ENCODE data around the gene ST8SIA5. TPM values are rescaled to one million over a fixed set of nuclear protein-coding genes. Genes with fewer than 3 reads are reported as not detected.

ST8SIA5 gene
- total RNA-seq, 2 experiments from 2014 or later = 0.23 TPM; not detected in 1

- ATAC-seq (no peak), DNase-seq (no peak)
- CTCF ChIA-PET = no interaction called here
- no peaks in the 10 kb centered on the region for H3K9me3 Mint-ChIP-seq (ENCODE audit: low read depth)
- H3K4me1 Mint-ChIP-seq = peaks cover 18% of the 10 kb centered on the region
- no peak overlapping the region for H3K27ac Mint-ChIP-seq
- peaks cover 67% of the 10 kb centered on the region for H3K27me3 Mint-ChIP-seq
- no peak overlapping the region for H3K4me3 Mint-ChIP-seq
- peaks cover 2% of the 10 kb centered on the region for H3K36me3 Mint-ChIP-seq
These were observed 761 bp downstream of the ST8SIA5 start for GRCh38 chr18:46756025-46756558.

GRCh38 chr18:46755315-46756024 is 1.4 kb downstream of the ST8SIA5 start:
- no peak overlapping the region for H3K4me3 Mint-ChIP-seq
- H3K9me3 Mint-ChIP-seq (ENCODE audit: low read depth) = no peaks in the 10 kb centered on the region
- peaks cover 18% of the 10 kb centered on the region for H3K4me1 Mint-ChIP-seq
- ATAC-seq (no peak), DNase-seq (no peak)
- H3K27ac Mint-ChIP-seq = no peak overlapping the region
- CTCF ChIA-PET = no interaction called here
- peaks cover 2% of the 10 kb centered on the region for H3K36me3 Mint-ChIP-seq
- H3K27me3 Mint-ChIP-seq = peaks cover 62% of the 10 kb centered on the region

- CTCF ChIA-PET = no interaction called here
- DNase-seq (no peak), ATAC-seq (no peak)
- Mint-ChIP-seq H3K4me3 (no peak overlapping the region), H3K27ac (no peak overlapping the region), H3K27me3 (peaks cover 60% of the 10 kb centered on the region), H3K4me1 (peaks cover 18% of the 10 kb centered on the region), H3K9me3 (ENCODE audit: low read depth) (no peaks in the 10 kb centered on the region), H3K36me3 (peaks cover 2% of the 10 kb centered on the region)
These were observed 2.1 kb downstream of the ST8SIA5 start for GRCh38 chr18:46754661-46755292.

- no peak overlapping the region for H3K27ac Mint-ChIP-seq
- ATAC-seq (peak; percentile 45), DNase-seq (no peak)
- H3K36me3 Mint-ChIP-seq = peaks cover 2% of the 10 kb centered on the region
- CTCF ChIA-PET = no interaction called here
- H3K4me1 Mint-ChIP-seq = peaks cover 18% of the 10 kb centered on the region
- H3K27me3 Mint-ChIP-seq = peaks cover 54% of the 10 kb centered on the region
- H3K4me3 Mint-ChIP-seq = no peak overlapping the region
- H3K9me3 Mint-ChIP-seq (ENCODE audit: low read depth) = no peaks in the 10 kb centered on the region
These were observed 2.7 kb downstream of the ST8SIA5 start for GRCh38 chr18:46754188-46754587.

GRCh38 chr18:46751882-46752281 is 5.0 kb downstream of the ST8SIA5 start:
- H3K27ac Mint-ChIP-seq = no peak overlapping the region
- CTCF ChIA-PET = no interaction called here
- H3K36me3 Mint-ChIP-seq = peaks cover 2% of the 10 kb centered on the region
- no peak for ATAC-seq
- H3K4me1 Mint-ChIP-seq = peaks cover 16% of the 10 kb centered on the region
- H3K9me3 Mint-ChIP-seq (ENCODE audit: low read depth) = no peaks in the 10 kb centered on the region
- no peak overlapping the region for H3K4me3 Mint-ChIP-seq
- no peak for DNase-seq
- peaks cover 36% of the 10 kb centered on the region for H3K27me3 Mint-ChIP-seq

GRCh38 chr18:46750626-46751025 is 6.2 kb downstream of the ST8SIA5 start:
- Mint-ChIP-seq H3K27ac (no peak overlapping the region), H3K4me3 (no peak overlapping the region), H3K36me3 (peaks cover 2% of the 10 kb centered on the region), H3K4me1 (peaks cover 13% of the 10 kb centered on the region), H3K9me3 (ENCODE audit: low read depth) (no peaks in the 10 kb centered on the region), H3K27me3 (peaks cover 39% of the 10 kb centered on the region)
- ATAC-seq (no peak), DNase-seq (no peak)
- CTCF ChIA-PET = no interaction called here

- Mint-ChIP-seq H3K27me3 (peaks cover 50% of the 10 kb centered on the region), H3K4me1 (no peaks in the 10 kb centered on the region)
- CTCF ChIA-PET = no interaction called here
These were observed 8.4 kb downstream of the ST8SIA5 start for GRCh38 chr18:46748466-46748865.

GRCh38 chr18:46740046-46740445 is 16.8 kb downstream of the ST8SIA5 start:
- Mint-ChIP-seq H3K27me3 (peaks cover 40% of the 10 kb centered on the region), H3K4me3 (no peak overlapping the region), H3K4me1 (no peaks in the 10 kb centered on the region), H3K36me3 (no peaks in the 10 kb centered on the region), H3K9me3 (ENCODE audit: low read depth) (no peaks in the 10 kb centered on the region), H3K27ac (no peak overlapping the region)
- CTCF ChIA-PET = no interaction called here
- DNase-seq (no peak), ATAC-seq (no peak)

More at GRCh38 chr18:46748466-46748865, 8.4 kb downstream of the ST8SIA5 start:
- DNase-seq = no peak
- no peak overlapping the region for H3K4me3 Mint-ChIP-seq
- ATAC-seq = no peak
- no peak overlapping the region for H3K27ac Mint-ChIP-seq
- H3K36me3 Mint-ChIP-seq = no peaks in the 10 kb centered on the region
- H3K9me3 Mint-ChIP-seq (ENCODE audit: low read depth) = no peaks in the 10 kb centered on the region

- CTCF ChIA-PET = no interaction called here
- ATAC-seq (no peak), DNase-seq (no peak)
- no peaks in the 10 kb centered on the region for H3K9me3 Mint-ChIP-seq (ENCODE audit: low read depth)
- H3K4me1 Mint-ChIP-seq = no peaks in the 10 kb centered on the region
- peaks cover 26% of the 10 kb centered on the region for H3K27me3 Mint-ChIP-seq
- no peak overlapping the region for H3K4me3 Mint-ChIP-seq
- H3K27ac Mint-ChIP-seq = no peak overlapping the region
- no peaks in the 10 kb centered on the region for H3K36me3 Mint-ChIP-seq
These were observed 18.4 kb downstream of the ST8SIA5 start for GRCh38 chr18:46738491-46738890.

- ATAC-seq (no peak), DNase-seq (peak; percentile 21)
- no peak overlapping the region for H3K27ac Mint-ChIP-seq
- CTCF ChIA-PET = no interaction called here
- H3K4me3 Mint-ChIP-seq = no peak overlapping the region
- no peaks in the 10 kb centered on the region for H3K9me3 Mint-ChIP-seq (ENCODE audit: low read depth)
- H3K36me3 Mint-ChIP-seq = no peaks in the 10 kb centered on the region
- no peaks in the 10 kb centered on the region for H3K4me1 Mint-ChIP-seq
- H3K27me3 Mint-ChIP-seq = peaks cover 16% of the 10 kb centered on the region
These were observed 20.1 kb downstream of the ST8SIA5 start for GRCh38 chr18:46736736-46737135.

GRCh38 chr18:46736135-46736534 is 20.7 kb downstream of the ST8SIA5 start:
- ATAC-seq (no peak), DNase-seq (peak; percentile 16)
- CTCF ChIA-PET = no interaction called here
- Mint-ChIP-seq H3K27me3 (peaks cover 16% of the 10 kb centered on the region), H3K4me1 (no peaks in the 10 kb centered on the region), H3K36me3 (no peaks in the 10 kb centered on the region), H3K9me3 (ENCODE audit: low read depth) (peaks cover under 1% of the 10 kb centered on the region), H3K4me3 (no peak overlapping the region), H3K27ac (no peak overlapping the region)

GRCh38 chr18:46734981-46735380 is 21.9 kb downstream of the ST8SIA5 start:
- Mint-ChIP-seq H3K36me3 (no peaks in the 10 kb centered on the region), H3K9me3 (ENCODE audit: low read depth) (peaks cover 4% of the 10 kb centered on the region), H3K27ac (no peak overlapping the region), H3K27me3 (peaks cover 14% of the 10 kb centered on the region), H3K4me3 (no peak overlapping the region), H3K4me1 (no peaks in the 10 kb centered on the region)
- ATAC-seq = no peak
- CTCF ChIA-PET = no interaction called here
- DNase-seq = peak; percentile 11

- CTCF ChIA-PET = no interaction called here
- Mint-ChIP-seq H3K4me3 (no peak overlapping the region), H3K4me1 (no peaks in the 10 kb centered on the region), H3K36me3 (no peaks in the 10 kb centered on the region), H3K27ac (no peak overlapping the region), H3K9me3 (ENCODE audit: low read depth) (peaks cover 7% of the 10 kb centered on the region), H3K27me3 (peaks cover 10% of the 10 kb centered on the region)
- DNase-seq = no peak
- ATAC-seq = no peak
These were observed 23.0 kb downstream of the ST8SIA5 start for GRCh38 chr18:46733872-46734271.

GRCh38 chr18:46732801-46733200 is 24.1 kb downstream of the ST8SIA5 start:
- Mint-ChIP-seq H3K27me3 (peaks cover 6% of the 10 kb centered on the region), H3K27ac (no peak overlapping the region), H3K4me3 (no peak overlapping the region), H3K9me3 (ENCODE audit: low read depth) (peaks cover 7% of the 10 kb centered on the region), H3K36me3 (no peaks in the 10 kb centered on the region), H3K4me1 (no peaks in the 10 kb centered on the region)
- CTCF ChIA-PET = no interaction called here
- ATAC-seq (no peak), DNase-seq (no peak)

All from activated CD8-positive, alpha-beta memory T cell treated with anti-CD3 and anti-CD28 coated beads, Interleukin-2, amount 10 ng/mL, durations not matched to agents 7 days and 5 days (primary cell).